ENCODE data around the gene COG5. TPM values are rescaled to one million over a fixed set of nuclear protein-coding genes. Genes with fewer than 3 reads are reported as not detected.

The COG5 gene
- total RNA-seq, 1 experiment from 2014 or later, result 43.9 TPM

GRCh38 chr7:107315716-107316220 is 248.0 kb downstream of the COG5 start:
- Mint-ChIP-seq H3K27me3 (ENCODE audit: insufficient read depth, unreplicated experiment) (no peaks in the 10 kb centered on the region), H3K4me3 (ENCODE audit: unreplicated experiment) (no peak overlapping the region), H3K27ac (ENCODE audit: unreplicated experiment) (no peak overlapping the region), H3K36me3 (ENCODE audit: insufficient read depth, unreplicated experiment) (peaks cover 8% of the 10 kb centered on the region), H3K9me3 (ENCODE audit: unreplicated experiment) (no peaks in the 10 kb centered on the region), H3K4me1 (ENCODE audit: low read depth, unreplicated experiment) (peaks cover 8% of the 10 kb centered on the region)
- Histone ChIP-seq H3K27me3 (replicated peaks; ENCODE audit: control insufficient read depth, insufficient read depth, low read length) (no peaks in the 10 kb centered on the region), H3K9me3 (no peaks in the 10 kb centered on the region), H3K36me3 (ENCODE audit: control insufficient read depth, insufficient read depth, low read length) (no peaks in the 10 kb centered on the region), H3K4me3 (ENCODE audit: low read depth, low read length) (no peak overlapping the region), H3K4me1 (no peaks in the 10 kb centered on the region; the same call in 1 of the 2 replicates)
- BruUV-seq (replicated peaks), result no TSS peak
- no peak for TF ChIP-seq CTCF (IDR thresholded peaks at IDR 0.05; ENCODE audit: insufficient read depth in 1 of 2, low read depth in 1 of 2, low read length in 1 of 2, severe bottlenecking in 1 of 2, unreplicated experiment in 1 of 2)
- CTCF ChIA-PET, result no interaction called here
- no peak for DNase-seq
- intact Hi-C loops (cut with micrococcal nuclease; ENCODE audit: unreplicated experiment), result no loop called here
- POLR2A ChIA-PET, result no interaction called here

GRCh38 chr7:107313355-107313754 is 250.4 kb downstream of the COG5 start:
- Mint-ChIP-seq H3K4me1 (ENCODE audit: low read depth, unreplicated experiment) (no peaks in the 10 kb centered on the region), H3K4me3 (ENCODE audit: unreplicated experiment) (no peak overlapping the region), H3K27ac (ENCODE audit: unreplicated experiment) (no peak overlapping the region), H3K9me3 (ENCODE audit: unreplicated experiment) (no peaks in the 10 kb centered on the region), H3K27me3 (ENCODE audit: insufficient read depth, unreplicated experiment) (no peaks in the 10 kb centered on the region), H3K36me3 (ENCODE audit: insufficient read depth, unreplicated experiment) (peaks cover 8% of the 10 kb centered on the region)
- H3K27me3 ChIP-seq (replicated peaks; ENCODE audit: control insufficient read depth, insufficient read depth, low read length), result no peaks in the 10 kb centered on the region
- BruUV-seq (replicated peaks), result no TSS peak
- no peaks in the 10 kb centered on the region for H3K4me1 ChIP-seq
- no peak overlapping the region for H3K4me3 ChIP-seq (ENCODE audit: low read depth, low read length)
- H3K36me3 ChIP-seq (ENCODE audit: control insufficient read depth, insufficient read depth, low read length), result no peaks in the 10 kb centered on the region
- CTCF ChIA-PET, result no interaction called here
- intact Hi-C loops (cut with micrococcal nuclease; ENCODE audit: unreplicated experiment), result no loop called here
- DNase-seq, result no peak
- POLR2A ChIA-PET, result no interaction called here
- no peaks in the 10 kb centered on the region for H3K9me3 ChIP-seq
- TF ChIP-seq CTCF (IDR thresholded peaks at IDR 0.05; ENCODE audit: insufficient read depth in 1 of 2, low read depth in 1 of 2, low read length in 1 of 2, severe bottlenecking in 1 of 2, unreplicated experiment in 1 of 2), result no peak

GRCh38 chr7:107312418-107312817 is 251.3 kb downstream of the COG5 start:
- Histone ChIP-seq H3K4me1 (no peaks in the 10 kb centered on the region), H3K36me3 (ENCODE audit: control insufficient read depth, insufficient read depth, low read length) (no peaks in the 10 kb centered on the region), H3K27me3 (replicated peaks; ENCODE audit: control insufficient read depth, insufficient read depth, low read length) (no peaks in the 10 kb centered on the region), H3K9me3 (no peaks in the 10 kb centered on the region), H3K4me3 (ENCODE audit: low read depth, low read length) (no peak overlapping the region)
- peaks cover 8% of the 10 kb centered on the region for H3K36me3 Mint-ChIP-seq (ENCODE audit: insufficient read depth, unreplicated experiment)
- no peaks in the 10 kb centered on the region for H3K27me3 Mint-ChIP-seq (ENCODE audit: insufficient read depth, unreplicated experiment)
- no peaks in the 10 kb centered on the region for H3K4me1 Mint-ChIP-seq (ENCODE audit: low read depth, unreplicated experiment)
- POLR2A ChIA-PET, result no interaction called here
- DNase-seq, result no peak
- no TSS peak for BruUV-seq (replicated peaks)
- H3K4me3 Mint-ChIP-seq (ENCODE audit: unreplicated experiment), result no peak overlapping the region
- no peak overlapping the region for H3K27ac Mint-ChIP-seq (ENCODE audit: unreplicated experiment)
- intact Hi-C loops (cut with micrococcal nuclease; ENCODE audit: unreplicated experiment), result no loop called here
- CTCF ChIA-PET, result no interaction called here
- TF ChIP-seq CTCF (IDR thresholded peaks at IDR 0.05; ENCODE audit: insufficient read depth in 1 of 2, low read depth in 1 of 2, low read length in 1 of 2, severe bottlenecking in 1 of 2, unreplicated experiment in 1 of 2), result no peak
- H3K9me3 Mint-ChIP-seq (ENCODE audit: unreplicated experiment), result no peaks in the 10 kb centered on the region

All from Caco-2 (cell line).